Measurements from ENCODE around the gene ACD. TPM values are rescaled to one million over a fixed set of nuclear protein-coding genes. Genes with fewer than 3 reads are reported as not detected.

Gene ACD
- total RNA-seq, 4 donors from 2014 or later = 9.9 to 12.8 (median 11.1) TPM

GRCh38 chr16:67662653-67663010, 2.6 kb upstream of the ACD start:
- Histone ChIP-seq H3K27me3 (no peaks in the 10 kb centered on the region), H3K36me3 (peaks cover 0 to 12% of the 10 kb centered on the region in 2 donors), H3K4me1 (peaks cover 32 to 36% of the 10 kb centered on the region in 2 donors), H3K4me3 (no peak overlapping the region), H3K9me3 (no peaks in the 10 kb centered on the region), H3K27ac (no peak overlapping the region)
- no peak for DNase-seq
- TF ChIP-seq POLR2A (IDR thresholded peaks at IDR 0.05) = no peak
- TF ChIP-seq, protein P1, sequence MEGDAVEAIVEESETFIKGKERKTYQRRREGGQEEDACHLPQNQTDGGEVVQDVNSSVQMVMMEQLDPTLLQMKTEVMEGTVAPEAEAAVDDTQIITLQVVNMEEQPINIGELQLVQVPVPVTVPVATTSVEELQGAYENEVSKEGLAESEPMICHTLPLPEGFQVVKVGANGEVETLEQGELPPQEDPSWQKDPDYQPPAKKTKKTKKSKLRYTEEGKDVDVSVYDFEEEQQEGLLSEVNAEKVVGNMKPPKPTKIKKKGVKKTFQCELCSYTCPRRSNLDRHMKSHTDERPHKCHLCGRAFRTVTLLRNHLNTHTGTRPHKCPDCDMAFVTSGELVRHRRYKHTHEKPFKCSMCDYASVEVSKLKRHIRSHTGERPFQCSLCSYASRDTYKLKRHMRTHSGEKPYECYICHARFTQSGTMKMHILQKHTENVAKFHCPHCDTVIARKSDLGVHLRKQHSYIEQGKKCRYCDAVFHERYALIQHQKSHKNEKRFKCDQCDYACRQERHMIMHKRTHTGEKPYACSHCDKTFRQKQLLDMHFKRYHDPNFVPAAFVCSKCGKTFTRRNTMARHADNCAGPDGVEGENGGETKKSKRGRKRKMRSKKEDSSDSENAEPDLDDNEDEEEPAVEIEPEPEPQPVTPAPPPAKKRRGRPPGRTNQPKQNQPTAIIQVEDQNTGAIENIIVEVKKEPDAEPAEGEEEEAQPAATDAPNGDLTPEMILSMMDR (IDR thresholded peaks at IDR 0.05 in 4 of 5, conservative IDR thresholded peaks at IDR 0.05 in 1 of 5) = no peak
- in situ Hi-C loops (cut with MboI; ENCODE audit: low sequenced_read_pairs in 4 of 4) = loop anchor here in 2 of 4 donors (10.0 kb wide), 2 partner anchors 108 to 138 kb away; partner anchors contain the start of gene RIPOR1 (in 1 of the 2)
- ATAC-seq = no peak
- intact Hi-C loops (cut with DNase I; ENCODE audit: low total_unique reads) = no loop called here

DNA sequence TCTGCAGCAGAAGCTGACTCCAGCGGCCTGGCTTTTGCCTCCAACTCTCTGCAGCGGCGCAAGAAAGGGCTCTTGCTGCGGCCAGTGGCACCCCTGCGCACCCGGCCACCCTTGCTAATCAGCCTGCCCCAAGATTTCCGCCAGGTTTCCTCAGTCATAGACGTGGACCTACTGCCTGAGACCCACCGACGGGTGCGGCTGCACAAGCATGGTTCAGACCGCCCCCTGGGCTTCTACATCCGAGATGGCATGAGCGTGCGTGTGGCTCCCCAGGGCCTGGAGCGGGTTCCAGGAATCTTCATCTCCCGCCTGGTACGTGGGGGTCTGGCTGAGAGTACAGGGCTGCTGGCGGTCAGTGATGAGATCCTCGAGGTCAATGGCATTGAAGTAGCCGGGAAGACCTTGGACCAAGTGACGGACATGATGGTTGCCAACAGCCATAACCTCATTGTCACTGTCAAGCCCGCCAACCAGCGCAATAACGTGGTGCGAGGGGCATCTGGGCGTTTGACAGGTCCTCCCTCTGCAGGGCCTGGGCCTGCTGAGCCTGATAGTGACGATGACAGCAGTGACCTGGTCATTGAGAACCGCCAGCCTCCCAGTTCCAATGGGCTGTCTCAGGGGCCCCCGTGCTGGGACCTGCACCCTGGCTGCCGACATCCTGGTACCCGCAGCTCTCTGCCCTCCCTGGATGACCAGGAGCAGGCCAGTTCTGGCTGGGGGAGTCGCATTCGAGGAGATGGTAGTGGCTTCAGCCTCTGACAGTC, 2.0 kb upstream of the ACD start:
- intact Hi-C loops (cut with DNase I; ENCODE audit: low total_unique reads) (no loop called here), in situ Hi-C loops (cut with MboI; ENCODE audit: low sequenced_read_pairs in 4 of 4) (loop anchor here in 2 of 4 donors (10.0 kb wide), 2 partner anchors 107 to 137 kb away; partner anchors contain the start of gene RIPOR1 (in 1 of the 2))
- TF ChIP-seq POLR2A (IDR thresholded peaks at IDR 0.05) = no peak
- TF ChIP-seq, protein P1 (IDR thresholded peaks at IDR 0.05 in 4 of 5, conservative IDR thresholded peaks at IDR 0.05 in 1 of 5) = no peak
- Histone ChIP-seq H3K4me1 (peaks cover 26 to 30% of the 10 kb centered on the region in 2 donors), H3K4me3 (no peak overlapping the region), H3K27ac (no peak overlapping the region), H3K27me3 (no peaks in the 10 kb centered on the region), H3K36me3 (peaks cover 0 to 12% of the 10 kb centered on the region in 2 donors), H3K9me3 (no peaks in the 10 kb centered on the region)
- ATAC-seq (no peak), DNase-seq (no peak)

- peak overlapping the region; percentile 91 to 97 (median 94) for H3K27ac ChIP-seq
- no peaks in the 10 kb centered on the region for H3K27me3 ChIP-seq
- intact Hi-C loops (cut with DNase I; ENCODE audit: low total_unique reads) = no loop called here
- peak overlapping the region; percentile 66 to 83 (median 76) for H3K4me3 ChIP-seq
- H3K4me1 ChIP-seq = peaks cover 24 to 25% of the 10 kb centered on the region in 2 donors
- H3K36me3 ChIP-seq = peaks cover 0 to 12% of the 10 kb centered on the region in 2 donors
- in situ Hi-C loops (cut with MboI; ENCODE audit: low sequenced_read_pairs in 4 of 4) = loop anchor here in 2 of 4 donors (10.0 kb wide), 2 partner anchors 106 to 136 kb away; partner anchors contain the start of gene RIPOR1 (in 1 of the 2)
- DNase-seq (no peak), ATAC-seq (no peak)
- TF ChIP-seq POLR2A (IDR thresholded peaks at IDR 0.05) = peak in 1 of 2 donors; percentile 5
- TF ChIP-seq, protein P1 (IDR thresholded peaks at IDR 0.05 in 4 of 5, conservative IDR thresholded peaks at IDR 0.05 in 1 of 5) = no peak
- no peaks in the 10 kb centered on the region for H3K9me3 ChIP-seq
Observed at GRCh38 chr16:67661101-67661761, 1.2 kb upstream of the ACD start.

- in situ Hi-C loops (cut with MboI; ENCODE audit: low sequenced_read_pairs in 4 of 4) = loop anchor here in 2 of 4 donors (10.0 kb wide), 2 partner anchors 106 to 136 kb away; partner anchors contain the start of gene RIPOR1 (in 1 of the 2)
- TF ChIP-seq, protein P1 (IDR thresholded peaks at IDR 0.05 in 4 of 5, conservative IDR thresholded peaks at IDR 0.05 in 1 of 5) = peak in 3 of 5 experiments; percentile 15 to 23 (median 20)
- peak in 1 of 2 donors; percentile 61 for TF ChIP-seq POLR2A (IDR thresholded peaks at IDR 0.05)
- H3K36me3 ChIP-seq = peaks cover 0 to 12% of the 10 kb centered on the region in 2 donors
Observed at GRCh38 chr16:67660564-67661028, 536 bp upstream of the ACD start, which contains the start of gene PARD6A. PARD6A (plus strand) TSS chr16:67660960; CDS start chr16:67661039, 79 bp downstream.

More at GRCh38 chr16:67660564-67661028, 536 bp upstream of the ACD start, which contains the start of gene PARD6A:
- intact Hi-C loops (cut with DNase I; ENCODE audit: low total_unique reads) = loop anchor here (1.0 kb wide), 1 partner anchor 98 kb away; the partner anchor contains the start of gene CTCF
- Histone ChIP-seq H3K9me3 (no peaks in the 10 kb centered on the region), H3K4me3 (peak within 1 kb of the TSS; percentile 66 to 83 (median 76)), H3K27me3 (no peaks in the 10 kb centered on the region), H3K27ac (peak within 1 kb of the TSS; percentile 91 to 97 (median 94)), H3K4me1 (peaks cover 19% of the 10 kb centered on the region in 2 donors)
- ATAC-seq (peak; percentile 83 to 88), DNase-seq (peak; percentile 88 to 90)

Measured in gastrocnemius medialis (tissue), 4 donors.